ENCODE results near the gene HCRTR1.

HCRTR1 gene

GRCh38 chr1:31672986-31673385 lies 55.5 kb downstream of the HCRTR1 start:
- no peak overlapping the region for H3K27ac ChIP-seq
- no peaks in the 10 kb centered on the region for H3K9me3 ChIP-seq (replicated peaks in 1 of 11)
- H3K4me1 ChIP-seq: peaks cover 13 to 35% (median 26%) of the 10 kb centered on the region in 10 experiments
- H3K27me3 ChIP-seq: peaks cover 25 to 44% (median 32%) of the 10 kb centered on the region in 11 experiments
- H3K4me3 ChIP-seq: no peak overlapping the region
- H3K36me3 ChIP-seq: no peaks in the 10 kb centered on the region
- H4K20me1 ChIP-seq: no peaks in the 10 kb centered on the region; a peak in 1 of 22 replicates
- no peak overlapping the region for H3K9ac ChIP-seq
- no peak overlapping the region for H3K4me2 ChIP-seq
- no peak for TF ChIP-seq Cebpa-rat (IDR thresholded peaks at IDR 0.05)

- Histone ChIP-seq H3K9ac (no peak overlapping the region), H3K9me3 (replicated peaks in 1 of 11) (no peaks in the 10 kb centered on the region)
These were observed 55.9 kb downstream of the HCRTR1 start for GRCh38 chr1:31673433-31673832.

GRCh38 chr1:31674626-31675025 lies 57.1 kb downstream of the HCRTR1 start:
- Histone ChIP-seq H4K20me1 (no peaks in the 10 kb centered on the region; a peak in 1 of 22 replicates), H3K9me3 (replicated peaks in 1 of 11) (no peaks in the 10 kb centered on the region), H3K9ac (no peak overlapping the region), H3K27ac (no peak overlapping the region), H3K4me1 (peaks cover 9 to 27% (median 19%) of the 10 kb centered on the region in 10 experiments), H3K4me3 (no peak overlapping the region), H3K4me2 (no peak overlapping the region), H3K27me3 (peaks cover 18 to 34% (median 26%) of the 10 kb centered on the region in 11 experiments), H3K36me3 (no peaks in the 10 kb centered on the region)
- TF ChIP-seq Cebpa-rat (IDR thresholded peaks at IDR 0.05): no peak

More at GRCh38 chr1:31673433-31673832, 55.9 kb downstream of the HCRTR1 start:
- Histone ChIP-seq H3K36me3 (no peaks in the 10 kb centered on the region), H3K4me3 (no peak overlapping the region), H4K20me1 (no peaks in the 10 kb centered on the region; a peak in 1 of 22 replicates), H3K27me3 (peaks cover 25 to 42% (median 32%) of the 10 kb centered on the region in 11 experiments), H3K4me1 (peaks cover 13 to 32% (median 22%) of the 10 kb centered on the region in 10 experiments), H3K4me2 (no peak overlapping the region), H3K27ac (no peak overlapping the region)
- no peak for TF ChIP-seq Cebpa-rat (IDR thresholded peaks at IDR 0.05)

GRCh38 chr1:31675161-31675560 lies 57.7 kb downstream of the HCRTR1 start:
- Histone ChIP-seq H3K4me1 (peaks cover 4 to 21% (median 14%) of the 10 kb centered on the region in 10 experiments; a peak in 18 of 20 replicates), H3K4me2 (no peak overlapping the region), H4K20me1 (no peaks in the 10 kb centered on the region; a peak in 1 of 22 replicates), H3K4me3 (no peak overlapping the region), H3K9ac (no peak overlapping the region), H3K27ac (no peak overlapping the region), H3K9me3 (replicated peaks in 1 of 11) (no peaks in the 10 kb centered on the region), H3K27me3 (peaks cover 12 to 29% (median 20%) of the 10 kb centered on the region in 11 experiments), H3K36me3 (no peaks in the 10 kb centered on the region)
- TF ChIP-seq Cebpa-rat (IDR thresholded peaks at IDR 0.05): no peak

- Histone ChIP-seq H4K20me1 (no peaks in the 10 kb centered on the region; a peak in 1 of 22 replicates), H3K36me3 (no peaks in the 10 kb centered on the region), H3K27me3 (peaks cover 6 to 23% (median 14%) of the 10 kb centered on the region in 11 experiments; a peak in 21 of 22 replicates), H3K9me3 (replicated peaks in 1 of 11) (no peaks in the 10 kb centered on the region), H3K4me2 (no peak overlapping the region), H3K27ac (no peak overlapping the region), H3K9ac (no peak overlapping the region), H3K4me3 (no peak overlapping the region), H3K4me1 (peaks cover 0 to 16% (median 8%) of the 10 kb centered on the region in 10 experiments; a peak in 11 of 20 replicates)
- TF ChIP-seq Cebpa-rat (IDR thresholded peaks at IDR 0.05): no peak
These were observed 58.3 kb downstream of the HCRTR1 start for GRCh38 chr1:31675756-31676155.
